Measurements from ENCODE around the gene RAMP3. TPM values are rescaled to one million over a fixed set of nuclear protein-coding genes. Genes with fewer than 3 reads are reported as not detected.

The RAMP3 gene
- total and polyA plus RNA-seq, 7 donors = 9.9 to 18.0 (median 16.3) TPM

GRCh38 chr7:45187946-45188411 is 30.4 kb downstream of the RAMP3 start:
- 85 to 90% (median 88%) methylated on average over 8 of the region's 8 CpGs for WGBS, 3 donors
- no peaks in the 10 kb centered on the region for H3K4me1 ChIP-seq
- ATAC-seq (no peak), DNase-seq (no peak)
- no peaks in the 10 kb centered on the region for H3K27me3 ChIP-seq (ENCODE audit: insufficient read depth in 3 of 3, low read length in 2 of 3)
- H3K9me3 ChIP-seq = no peaks in the 10 kb centered on the region
- intact Hi-C loops (cut with DNase I) = no loop called here
- no peak overlapping the region for H3K27ac ChIP-seq
- TF ChIP-seq, protein P1, sequence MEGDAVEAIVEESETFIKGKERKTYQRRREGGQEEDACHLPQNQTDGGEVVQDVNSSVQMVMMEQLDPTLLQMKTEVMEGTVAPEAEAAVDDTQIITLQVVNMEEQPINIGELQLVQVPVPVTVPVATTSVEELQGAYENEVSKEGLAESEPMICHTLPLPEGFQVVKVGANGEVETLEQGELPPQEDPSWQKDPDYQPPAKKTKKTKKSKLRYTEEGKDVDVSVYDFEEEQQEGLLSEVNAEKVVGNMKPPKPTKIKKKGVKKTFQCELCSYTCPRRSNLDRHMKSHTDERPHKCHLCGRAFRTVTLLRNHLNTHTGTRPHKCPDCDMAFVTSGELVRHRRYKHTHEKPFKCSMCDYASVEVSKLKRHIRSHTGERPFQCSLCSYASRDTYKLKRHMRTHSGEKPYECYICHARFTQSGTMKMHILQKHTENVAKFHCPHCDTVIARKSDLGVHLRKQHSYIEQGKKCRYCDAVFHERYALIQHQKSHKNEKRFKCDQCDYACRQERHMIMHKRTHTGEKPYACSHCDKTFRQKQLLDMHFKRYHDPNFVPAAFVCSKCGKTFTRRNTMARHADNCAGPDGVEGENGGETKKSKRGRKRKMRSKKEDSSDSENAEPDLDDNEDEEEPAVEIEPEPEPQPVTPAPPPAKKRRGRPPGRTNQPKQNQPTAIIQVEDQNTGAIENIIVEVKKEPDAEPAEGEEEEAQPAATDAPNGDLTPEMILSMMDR (IDR thresholded peaks at IDR 0.05) = no peak
- no peak overlapping the region for H3K4me3 ChIP-seq
- no peaks in the 10 kb centered on the region for H3K36me3 ChIP-seq (ENCODE audit: insufficient read depth in 1 of 2, low read depth in 1 of 2)

- intact Hi-C loops (cut with DNase I) = no loop called here
- TF ChIP-seq, protein P1 (IDR thresholded peaks at IDR 0.05) = no peak
- DNase-seq (no peak), ATAC-seq (no peak)
- Histone ChIP-seq H3K9me3 (no peaks in the 10 kb centered on the region), H3K4me1 (no peaks in the 10 kb centered on the region), H3K27me3 (ENCODE audit: insufficient read depth in 3 of 3, low read length in 2 of 3) (no peaks in the 10 kb centered on the region), H3K27ac (no peak overlapping the region), H3K4me3 (no peak overlapping the region), H3K36me3 (ENCODE audit: insufficient read depth in 1 of 2, low read depth in 1 of 2) (no peaks in the 10 kb centered on the region)
- 83 to 87% (median 84%) methylated on average over 10 of the region's 10 CpGs for WGBS, 3 donors
These were observed 31.1 kb downstream of the RAMP3 start for GRCh38 chr7:45188736-45189135.

GRCh38 chr7:45189151-45189970 is 31.8 kb downstream of the RAMP3 start:
- H3K9me3 ChIP-seq = no peaks in the 10 kb centered on the region
- H3K27me3 ChIP-seq (ENCODE audit: insufficient read depth in 3 of 3, low read length in 2 of 3) = peaks cover 0 to 4% (median 0%) of the 10 kb centered on the region in 3 donors
- no peak for DNase-seq
- TF ChIP-seq, protein P1 (IDR thresholded peaks at IDR 0.05) = no peak
- H3K36me3 ChIP-seq (ENCODE audit: insufficient read depth in 1 of 2, low read depth in 1 of 2) = no peaks in the 10 kb centered on the region
- WGBS, 3 donors = 84 to 89% (median 86%) methylated on average over 18 to 20 of the region's 20 CpGs
- no peak overlapping the region for H3K27ac ChIP-seq
- intact Hi-C loops (cut with DNase I) = no loop called here
- H3K4me1 ChIP-seq = no peaks in the 10 kb centered on the region
- H3K4me3 ChIP-seq = no peak overlapping the region
- ATAC-seq = no peak

DNA sequence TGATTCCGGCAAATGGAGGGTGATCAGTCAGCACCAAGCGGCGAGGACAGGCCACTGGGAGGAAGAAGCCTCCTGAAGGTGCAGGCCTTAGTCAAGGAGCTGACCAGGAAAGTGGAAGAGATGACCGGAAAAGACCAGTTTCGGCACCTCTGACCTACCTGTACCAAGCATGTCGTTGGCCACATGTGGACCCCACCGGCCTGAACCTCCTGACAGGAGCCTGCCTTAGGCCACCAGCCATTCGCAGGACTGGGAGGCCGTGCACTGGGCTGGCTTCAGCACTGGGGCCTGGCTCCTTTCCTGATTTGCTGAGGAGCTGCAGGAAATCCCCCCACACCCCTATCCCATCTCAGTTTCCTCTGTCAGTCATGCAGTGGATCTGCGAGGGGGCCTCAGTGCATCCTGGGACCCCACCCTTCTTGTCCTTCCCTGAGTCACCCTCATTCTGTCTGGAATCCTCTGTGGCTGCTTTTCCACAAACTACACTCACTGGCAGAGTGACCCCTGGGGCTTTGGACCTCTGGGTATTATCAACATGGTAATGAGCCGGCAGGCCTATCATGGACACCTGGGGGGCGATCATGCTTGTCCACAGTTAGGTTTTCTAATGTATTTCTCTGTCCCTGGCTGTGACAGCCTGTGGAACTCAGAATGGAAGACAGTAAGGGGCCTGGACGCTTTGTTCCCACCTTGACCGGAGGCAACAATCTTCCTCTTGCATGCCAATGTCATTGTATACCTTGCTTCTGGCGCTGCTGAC is 33.0 kb downstream of the RAMP3 start:
- 85 to 90% (median 86%) methylated on average over 15 of the region's 15 CpGs for WGBS, 3 donors
- Histone ChIP-seq H3K36me3 (ENCODE audit: insufficient read depth in 1 of 2, low read depth in 1 of 2) (no peaks in the 10 kb centered on the region), H3K9me3 (no peaks in the 10 kb centered on the region), H3K4me3 (no peak overlapping the region), H3K27me3 (ENCODE audit: insufficient read depth in 3 of 3, low read length in 2 of 3) (peaks cover 0 to 4% (median 0%) of the 10 kb centered on the region in 3 donors), H3K27ac (no peak overlapping the region), H3K4me1 (no peaks in the 10 kb centered on the region)
- intact Hi-C loops (cut with DNase I) = no loop called here
- DNase-seq (no peak), ATAC-seq (no peak)
- TF ChIP-seq, protein P1 (IDR thresholded peaks at IDR 0.05) = no peak

Measured in psoas muscle (tissue), 8 donors.